Cardiac muscle cell (in vitro differentiated cells and primary cell): ENCODE measurements around the gene MDN1. TPM values are rescaled to one million over a fixed set of nuclear protein-coding genes. Genes with fewer than 3 reads are reported as not detected.
"Not testable (repeated sequence)": the region's sequence is repeated elsewhere in the genome, so short reads cannot be mapped to it uniquely, and the experiment has no call there.

ENCODE experiments used
- DNase-seq, 2 donors: peaks; one replicate each; pipeline versions ENCODE4 v3.0.0 to v3.0.0-alpha.2; 2010 to 2017; ENCODE audit warnings: low read depth in 1 of 2, low spot score in 1 of 2
- H3K27ac ChIP-seq: fragments of 200-600 bp; sonication (generic); 2 replicates; pipeline ENCODE4 v1.5.1; 2016
- H3K27me3 ChIP-seq: fragments of 200-600 bp; sonication (generic); 2 replicates; pipeline ENCODE4 v1.6.0; 2016; ENCODE audit warnings: control low read depth
- H3K36me3 ChIP-seq: fragments of 200-600 bp; sonication (generic); 2 replicates; pipeline ENCODE4 v1.5.1; 2016; ENCODE audit warnings: control low read depth
- H3K4me1 ChIP-seq: fragments of 200-600 bp; sonication (generic); 2 replicates; pipeline ENCODE4 v1.8.1; 2017; ENCODE audit warnings: low read depth, mild to moderate bottlenecking, mixed run types
- H3K4me3 ChIP-seq: fragments of 200-600 bp; sonication (generic); 2 replicates; pipeline ENCODE4 v1.5.1; 2016; ENCODE audit warnings: mild to moderate bottlenecking
- H3K9me3 ChIP-seq: fragments of 200-600 bp; sonication (generic); 2 replicates; pipeline ENCODE4 v1.5.1; 2017; ENCODE audit warnings: low read depth, mild to moderate bottlenecking, control low read depth
- polyA plus RNA-seq: library from polyadenylated mRNA; unstranded; fragments of >200 nt; fragmentation: Nextera tagmentation; extraction: Ambion mirVana; gene quantifications from 2 replicates; pipeline ENCODE4 v1.2.1, GENCODE V29; 2016
- total RNA-seq: library from RNA; depleted of rRNA; stranded (reverse); fragments of >200 nt; gene quantifications from 2 replicates; pipeline ENCODE4 v1.2.3, GENCODE V29; 2016
- TF ChIP-seq, protein P1 (sequence below): IDR thresholded peaks from 2 replicates; pipeline ENCODE4 v1.5.1; 2012; ENCODE audit warnings: low read depth, mild to moderate bottlenecking, low read length

MDN1 gene
- total and polyA plus RNA-seq, 2 experiments from 2014 or later = 8.6 to 22.2 TPM

DNA sequence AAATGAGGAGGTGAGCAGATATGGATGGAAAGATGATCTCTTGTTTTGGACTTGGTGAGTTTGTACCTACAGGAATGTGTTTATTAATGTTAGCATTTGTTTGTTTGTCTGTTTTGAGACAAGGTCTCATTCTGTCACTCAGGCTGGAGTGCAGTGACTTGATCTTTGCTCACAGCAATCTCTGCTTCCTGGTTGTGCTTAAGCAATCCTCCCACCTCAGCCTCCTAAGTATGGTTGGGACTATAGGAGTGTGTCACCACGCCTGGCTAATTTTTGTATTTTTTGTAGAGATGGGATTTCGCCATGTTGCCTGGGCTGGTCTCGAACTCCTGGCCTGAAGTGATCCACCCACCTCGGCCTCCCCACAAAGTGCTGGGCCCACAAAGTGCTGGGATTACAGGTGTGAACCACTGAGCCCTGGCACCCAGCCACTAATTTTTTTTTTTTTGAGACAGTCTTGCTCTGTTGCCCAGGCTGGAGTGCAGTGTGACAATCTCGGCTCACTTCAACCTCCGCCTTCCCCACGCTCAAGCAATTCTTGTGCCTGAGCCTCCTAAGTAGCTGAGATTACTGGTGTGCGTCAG is 17.1 kb upstream of the MDN1 start:
- Histone ChIP-seq H3K27ac (no peak overlapping the region), H3K4me3 (no peak overlapping the region), H3K4me1 (peaks cover 8% of the 10 kb centered on the region), H3K27me3 (no peaks in the 10 kb centered on the region), H3K9me3 (no peaks in the 10 kb centered on the region), H3K36me3 (peaks cover 3% of the 10 kb centered on the region)
- TF ChIP-seq, protein P1, sequence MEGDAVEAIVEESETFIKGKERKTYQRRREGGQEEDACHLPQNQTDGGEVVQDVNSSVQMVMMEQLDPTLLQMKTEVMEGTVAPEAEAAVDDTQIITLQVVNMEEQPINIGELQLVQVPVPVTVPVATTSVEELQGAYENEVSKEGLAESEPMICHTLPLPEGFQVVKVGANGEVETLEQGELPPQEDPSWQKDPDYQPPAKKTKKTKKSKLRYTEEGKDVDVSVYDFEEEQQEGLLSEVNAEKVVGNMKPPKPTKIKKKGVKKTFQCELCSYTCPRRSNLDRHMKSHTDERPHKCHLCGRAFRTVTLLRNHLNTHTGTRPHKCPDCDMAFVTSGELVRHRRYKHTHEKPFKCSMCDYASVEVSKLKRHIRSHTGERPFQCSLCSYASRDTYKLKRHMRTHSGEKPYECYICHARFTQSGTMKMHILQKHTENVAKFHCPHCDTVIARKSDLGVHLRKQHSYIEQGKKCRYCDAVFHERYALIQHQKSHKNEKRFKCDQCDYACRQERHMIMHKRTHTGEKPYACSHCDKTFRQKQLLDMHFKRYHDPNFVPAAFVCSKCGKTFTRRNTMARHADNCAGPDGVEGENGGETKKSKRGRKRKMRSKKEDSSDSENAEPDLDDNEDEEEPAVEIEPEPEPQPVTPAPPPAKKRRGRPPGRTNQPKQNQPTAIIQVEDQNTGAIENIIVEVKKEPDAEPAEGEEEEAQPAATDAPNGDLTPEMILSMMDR = no peak
- no peak for DNase-seq

DNA sequence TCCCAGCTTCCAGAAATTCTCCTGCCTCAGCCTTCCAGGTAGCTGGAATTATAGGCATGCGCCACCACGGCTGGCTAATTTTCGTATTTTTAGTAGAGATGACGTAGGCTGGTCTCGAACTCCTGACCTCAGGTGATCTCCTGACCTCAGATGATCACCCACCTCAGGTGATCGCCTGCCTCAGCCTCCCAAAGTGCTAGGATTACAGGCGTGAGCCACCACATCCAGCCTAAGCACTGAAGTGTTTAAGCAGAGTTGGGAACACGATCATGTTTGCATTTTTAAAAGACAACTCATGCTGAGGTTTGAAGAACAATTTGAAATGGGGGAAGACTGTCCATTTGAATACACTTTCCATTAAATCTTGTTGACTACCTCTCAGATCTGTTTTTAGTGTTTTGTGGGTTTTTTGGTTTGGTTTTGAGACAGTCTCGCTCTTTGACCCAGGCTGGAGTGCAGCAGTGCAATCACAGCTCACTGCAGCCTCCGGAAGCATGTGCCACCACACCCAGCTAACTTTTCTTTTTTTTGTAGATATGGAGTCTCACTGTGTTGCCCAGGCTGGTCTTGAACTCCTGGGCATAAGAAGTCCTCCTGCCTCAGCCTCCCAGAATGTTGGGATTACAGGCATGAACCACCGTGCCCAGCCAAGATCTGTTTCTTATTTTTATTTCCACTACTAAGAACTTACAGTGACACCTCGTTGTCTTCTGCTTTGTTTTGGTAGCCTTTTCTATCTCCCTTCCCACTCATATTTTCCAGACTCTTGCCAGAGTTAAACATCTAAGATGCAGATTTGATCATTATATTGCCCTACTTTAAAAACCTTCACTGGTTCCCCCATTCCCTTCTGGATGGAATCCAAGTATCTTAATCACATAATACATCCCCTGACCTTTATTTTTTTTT is 15.5 kb upstream of the MDN1 start:
- no peak overlapping the region for H3K27ac ChIP-seq
- no peak overlapping the region for H3K4me3 ChIP-seq
- no peak for DNase-seq
- no peaks in the 10 kb centered on the region for H3K4me1 ChIP-seq
- no peaks in the 10 kb centered on the region for H3K27me3 ChIP-seq
- H3K9me3 ChIP-seq = no peaks in the 10 kb centered on the region
- peaks cover 3% of the 10 kb centered on the region for H3K36me3 ChIP-seq
- TF ChIP-seq, protein P1 = no peak

DNA sequence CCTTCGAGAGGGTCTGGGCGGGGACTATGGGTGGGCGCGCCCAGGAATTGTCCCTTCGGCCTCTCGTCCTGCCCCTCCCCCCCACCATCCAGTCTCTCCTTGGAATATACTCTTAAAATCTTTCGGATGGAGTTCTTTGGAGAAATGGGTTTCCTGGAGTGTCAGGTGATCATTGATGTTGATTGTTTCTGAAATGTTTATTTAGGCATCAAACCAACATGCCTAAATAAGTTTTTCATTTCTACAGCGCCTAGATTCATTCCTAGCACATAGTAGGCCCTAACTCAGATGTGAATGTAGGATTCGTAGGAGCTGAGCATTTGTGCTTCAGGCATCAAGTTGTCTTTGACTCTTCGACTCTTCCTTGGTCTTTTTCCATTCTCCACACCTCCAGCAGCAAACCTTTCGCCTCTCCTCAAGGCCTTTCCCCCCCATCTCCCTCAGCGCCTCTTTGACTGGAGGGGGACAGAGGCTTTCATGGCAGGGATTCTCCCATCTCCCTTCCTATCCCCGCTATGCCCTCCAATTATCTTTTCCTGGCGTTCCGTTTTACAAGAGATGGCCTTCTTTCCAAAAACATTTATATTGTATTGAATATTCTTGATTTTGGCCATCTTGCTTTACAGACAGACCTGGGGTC is 10.7 kb upstream of the MDN1 start:
- Histone ChIP-seq H3K4me1 (no peaks in the 10 kb centered on the region), H3K36me3 (peaks cover 3% of the 10 kb centered on the region), H3K4me3 (peak overlapping the region; percentile 57), H3K27me3 (no peaks in the 10 kb centered on the region), H3K27ac (peak overlapping the region; percentile 63), H3K9me3 (no peaks in the 10 kb centered on the region)
- no peak for DNase-seq
- TF ChIP-seq, protein P1 = no peak

DNA sequence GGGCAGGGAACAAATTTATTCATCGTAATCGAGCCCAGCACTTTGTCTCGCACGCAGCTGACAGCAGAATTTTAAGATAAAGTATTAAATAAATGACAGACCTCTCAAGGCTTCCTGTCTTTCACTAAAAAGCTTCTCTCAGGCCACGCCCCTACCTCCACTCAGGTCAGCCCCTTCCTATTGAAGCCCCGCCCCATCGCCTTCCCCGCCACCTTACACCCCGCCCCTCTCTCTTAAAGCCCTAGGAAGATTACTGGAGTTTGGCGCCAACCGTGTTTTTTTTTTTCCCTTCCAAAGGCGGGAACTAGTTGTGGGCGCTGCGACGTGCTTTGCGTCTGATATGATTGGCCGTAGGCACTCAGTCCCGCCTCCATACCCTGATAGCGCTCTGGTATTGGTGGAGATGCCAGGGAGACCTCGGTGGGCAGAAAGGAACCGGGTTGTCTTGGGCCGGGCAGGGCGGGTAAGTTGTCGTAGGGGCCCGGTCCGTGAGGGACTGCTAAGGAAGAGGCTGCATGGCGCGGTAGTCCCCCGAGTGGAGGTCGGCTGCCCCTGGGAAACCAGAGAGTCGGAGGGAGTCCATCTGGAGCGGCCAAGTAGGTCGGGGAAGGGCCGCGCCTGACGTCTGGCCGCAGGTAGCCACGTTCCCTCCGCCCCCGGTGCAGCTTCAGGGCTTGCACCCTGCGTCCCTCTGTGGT is 10.0 kb upstream of the MDN1 start, which contains the start of gene CASP8AP2:
CASP8AP2 (plus strand) TSS at position 409 of the 698 bp plus-strand sequence.
- peak within 1 kb of the TSS; percentile 57 for H3K4me3 ChIP-seq
- no peaks in the 10 kb centered on the region for H3K4me1 ChIP-seq
- no peaks in the 10 kb centered on the region for H3K9me3 ChIP-seq
- H3K36me3 ChIP-seq = peaks cover 3% of the 10 kb centered on the region
- TF ChIP-seq, protein P1 = no peak
- DNase-seq = peak; percentile 98 to 99
- no peaks in the 10 kb centered on the region for H3K27me3 ChIP-seq
- peak within 1 kb of the TSS; percentile 63 for H3K27ac ChIP-seq

DNA sequence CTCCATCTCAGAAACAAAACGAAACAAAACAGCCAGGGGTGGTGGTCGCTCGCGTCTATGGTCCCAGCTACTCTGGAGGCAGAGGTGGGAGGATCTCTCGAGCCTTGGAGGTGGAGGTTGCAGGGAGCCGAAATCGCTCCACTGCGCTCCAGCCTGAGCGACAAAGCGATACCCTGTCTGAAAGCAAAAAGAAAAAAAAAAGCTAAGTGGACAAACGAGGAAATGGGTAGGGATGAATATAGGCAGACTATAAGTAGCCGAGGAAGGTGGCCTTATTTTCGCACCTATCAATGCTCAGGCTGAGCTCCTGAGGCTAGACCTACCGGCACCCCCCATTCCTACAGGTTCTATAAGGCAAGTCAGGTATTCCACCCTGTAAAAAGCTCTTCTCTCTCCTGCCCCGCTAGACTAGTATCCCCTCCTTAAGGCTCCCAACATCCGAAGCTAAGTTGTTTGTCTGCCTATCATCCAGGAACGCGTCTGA is 9.4 kb upstream of the MDN1 start:
- no peaks in the 10 kb centered on the region for H3K27me3 ChIP-seq
- peak overlapping the region; percentile 40 for H3K27ac ChIP-seq
- no peaks in the 10 kb centered on the region for H3K9me3 ChIP-seq
- no peaks in the 10 kb centered on the region for H3K4me1 ChIP-seq
- TF ChIP-seq, protein P1 = no peak
- DNase-seq = no peak
- H3K4me3 ChIP-seq = peak overlapping the region; percentile 57
- H3K36me3 ChIP-seq = peaks cover 3% of the 10 kb centered on the region

DNA sequence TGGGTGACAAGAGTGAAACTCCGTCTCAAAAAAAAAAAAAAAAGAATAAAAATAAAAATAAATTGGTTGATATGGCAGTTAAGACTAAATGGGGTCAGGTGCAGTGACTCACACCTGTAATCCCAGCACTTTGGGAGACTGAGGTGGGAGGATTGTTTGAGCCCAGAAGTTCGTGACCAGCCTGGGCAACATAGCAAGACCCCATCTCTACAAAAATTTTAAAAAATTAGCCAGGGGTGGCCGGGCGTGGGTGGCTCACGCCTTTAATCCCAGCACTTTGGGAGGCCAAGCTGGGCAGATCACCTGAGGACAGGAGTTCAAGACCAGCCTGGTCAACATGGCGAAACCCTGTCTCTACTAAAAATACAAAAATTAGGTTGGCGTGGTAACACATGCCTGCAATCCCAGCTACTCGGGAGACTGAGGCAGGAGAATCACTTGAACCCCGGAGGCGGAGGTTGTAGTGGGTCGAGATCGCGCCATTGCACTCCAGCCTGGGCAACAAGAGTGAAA is 8.9 kb upstream of the MDN1 start:
- H3K36me3 ChIP-seq, DNase-seq, H3K27ac ChIP-seq, H3K4me1 ChIP-seq, H3K9me3 ChIP-seq, H3K27me3 ChIP-seq, H3K4me3 ChIP-seq: not testable (repeated sequence)
